ENCODE data around the gene UBL5. TPM values are rescaled to one million over a fixed set of nuclear protein-coding genes. Genes with fewer than 3 reads are reported as not detected.
"Not testable (repeated sequence)": the region's sequence is repeated elsewhere in the genome, so short reads cannot be mapped to it uniquely, and the experiment has no call there.

Gene UBL5
- total and polyA plus RNA-seq, 4 donors: 155 to 339 (median 205) TPM

GRCh38 chr19:9819596-9819909 is 8.2 kb upstream of the UBL5 start:
- no peaks in the 10 kb centered on the region for H3K36me3 ChIP-seq (ENCODE audit: control insufficient read depth in 4 of 4, insufficient read depth in 3 of 4, low read depth in 1 of 4, low read length in 3 of 4)
- peaks cover 7 to 18% (median 16%) of the 10 kb centered on the region in 4 donors for H3K4me1 ChIP-seq (ENCODE audit: control insufficient read depth in 4 of 4, insufficient read depth in 4 of 4, low read length in 3 of 4)
- H3K4me3 ChIP-seq (ENCODE audit: low read depth in 1 of 3, low read length in 3 of 3): peak overlapping the region in 1 of 3 donors; percentile 17
- no peaks in the 10 kb centered on the region for H3K27me3 ChIP-seq (ENCODE audit: control insufficient read depth in 4 of 4, insufficient read depth in 4 of 4, low read length in 3 of 4)
- TF ChIP-seq, protein P1, sequence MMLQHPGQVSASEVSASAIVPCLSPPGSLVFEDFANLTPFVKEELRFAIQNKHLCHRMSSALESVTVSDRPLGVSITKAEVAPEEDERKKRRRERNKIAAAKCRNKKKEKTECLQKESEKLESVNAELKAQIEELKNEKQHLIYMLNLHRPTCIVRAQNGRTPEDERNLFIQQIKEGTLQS (IDR thresholded peaks at IDR 0.05): no peak
- H3K9me3 ChIP-seq (ENCODE audit: control insufficient read depth in 4 of 4, low read length in 3 of 4): no peaks in the 10 kb centered on the region
- H3K9ac ChIP-seq (ENCODE audit: low read depth in 1 of 2, low read length in 2 of 2): no peak overlapping the region
- H3K27ac ChIP-seq (ENCODE audit: low read depth in 1 of 2, low read length in 2 of 2): peak overlapping the region; percentile 17 to 91
- 2% methylated on average over 21 of the region's 21 CpGs for WGBS
- DNase-seq (ENCODE audit: low spot score): no peak

- H3K4me3 ChIP-seq (ENCODE audit: low read depth in 1 of 3, low read length in 3 of 3); H3K9ac ChIP-seq (ENCODE audit: low read depth in 1 of 2, low read length in 2 of 2); DNase-seq (ENCODE audit: low spot score); H3K27me3 ChIP-seq (ENCODE audit: control insufficient read depth in 4 of 4, insufficient read depth in 4 of 4, low read length in 3 of 4); H3K36me3 ChIP-seq (ENCODE audit: control insufficient read depth in 4 of 4, insufficient read depth in 3 of 4, low read depth in 1 of 4, low read length in 3 of 4); H3K9me3 ChIP-seq (ENCODE audit: control insufficient read depth in 4 of 4, low read length in 3 of 4): not testable (repeated sequence)
- WGBS: 95% methylated on average over 8 of the region's 8 CpGs
- peak overlapping the region in 1 of 2 donors; percentile 91 for H3K27ac ChIP-seq (ENCODE audit: low read depth in 1 of 2, low read length in 2 of 2)
- peaks cover 7 to 17% (median 16%) of the 10 kb centered on the region in 4 donors for H3K4me1 ChIP-seq (ENCODE audit: control insufficient read depth in 4 of 4, insufficient read depth in 4 of 4, low read length in 3 of 4)
Observed at GRCh38 chr19:9820034-9820433, 7.7 kb upstream of the UBL5 start.

DNA sequence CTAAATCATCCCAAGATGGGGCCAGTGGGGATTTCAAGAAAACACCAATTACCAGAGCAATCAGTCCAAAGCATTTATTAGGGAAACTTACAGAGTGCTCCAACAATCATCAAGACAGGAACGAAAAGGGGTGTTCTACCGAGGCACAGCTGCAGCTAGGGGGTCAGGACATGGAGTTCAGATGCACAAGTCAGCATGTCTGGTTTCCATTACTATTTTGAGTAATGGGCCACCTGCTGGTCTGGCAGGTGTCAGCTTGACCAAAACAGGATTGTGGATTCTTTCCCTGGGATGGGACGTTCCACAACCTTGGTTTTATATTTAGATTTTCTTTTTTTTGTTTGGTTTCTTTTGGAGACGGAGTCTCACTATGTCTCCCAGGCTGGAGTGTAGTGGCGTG is 3.9 kb upstream of the UBL5 start:
- Histone ChIP-seq H3K27ac (ENCODE audit: low read depth in 1 of 2, low read length in 2 of 2) (no peak overlapping the region), H3K27me3 (ENCODE audit: control insufficient read depth in 4 of 4, insufficient read depth in 4 of 4, low read length in 3 of 4) (no peaks in the 10 kb centered on the region), H3K36me3 (ENCODE audit: control insufficient read depth in 4 of 4, insufficient read depth in 3 of 4, low read depth in 1 of 4, low read length in 3 of 4) (no peaks in the 10 kb centered on the region), H3K9me3 (ENCODE audit: control insufficient read depth in 4 of 4, low read length in 3 of 4) (no peaks in the 10 kb centered on the region), H3K4me3 (ENCODE audit: low read depth in 1 of 3, low read length in 3 of 3) (no peak overlapping the region), H3K9ac (ENCODE audit: low read depth in 1 of 2, low read length in 2 of 2) (no peak overlapping the region), H3K4me1 (ENCODE audit: control insufficient read depth in 4 of 4, insufficient read depth in 4 of 4, low read length in 3 of 4) (peaks cover 2 to 23% (median 16%) of the 10 kb centered on the region in 4 donors)
- TF ChIP-seq, protein P1 (IDR thresholded peaks at IDR 0.05): no peak
- TF ChIP-seq FOXA2 (IDR thresholded peaks at IDR 0.05) (no peak), RXRA (IDR thresholded peaks at IDR 0.05) (no peak), GABPA (IDR thresholded peaks at IDR 0.05 in 1 of 2, conservative IDR thresholded peaks at IDR 0.05 in 1 of 2) (no peak), RAD21 (IDR thresholded peaks at IDR 0.05) (no peak), REST (IDR thresholded peaks at IDR 0.05) (no peak), YY1 (IDR thresholded peaks at IDR 0.05) (no peak), SP1 (IDR thresholded peaks at IDR 0.05) (no peak), EGR1 (IDR thresholded peaks at IDR 0.05; ENCODE audit: low read depth in 2 of 2) (no peak), JUND (IDR thresholded peaks at IDR 0.05) (no peak), NR2F2 (IDR thresholded peaks at IDR 0.05) (no peak), HNF4G (IDR thresholded peaks at IDR 0.05) (no peak), FOXA1 (IDR thresholded peaks at IDR 0.05) (no peak), HNF4A (conservative IDR thresholded peaks at IDR 0.05) (no peak), TAF1 (conservative IDR thresholded peaks at IDR 0.05) (no peak)
- TF ChIP-seq, protein P2, sequence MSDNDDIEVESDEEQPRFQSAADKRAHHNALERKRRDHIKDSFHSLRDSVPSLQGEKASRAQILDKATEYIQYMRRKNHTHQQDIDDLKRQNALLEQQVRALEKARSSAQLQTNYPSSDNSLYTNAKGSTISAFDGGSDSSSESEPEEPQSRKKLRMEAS (IDR thresholded peaks at IDR 0.05): no peak
- TF ChIP-seq, protein P3, sequence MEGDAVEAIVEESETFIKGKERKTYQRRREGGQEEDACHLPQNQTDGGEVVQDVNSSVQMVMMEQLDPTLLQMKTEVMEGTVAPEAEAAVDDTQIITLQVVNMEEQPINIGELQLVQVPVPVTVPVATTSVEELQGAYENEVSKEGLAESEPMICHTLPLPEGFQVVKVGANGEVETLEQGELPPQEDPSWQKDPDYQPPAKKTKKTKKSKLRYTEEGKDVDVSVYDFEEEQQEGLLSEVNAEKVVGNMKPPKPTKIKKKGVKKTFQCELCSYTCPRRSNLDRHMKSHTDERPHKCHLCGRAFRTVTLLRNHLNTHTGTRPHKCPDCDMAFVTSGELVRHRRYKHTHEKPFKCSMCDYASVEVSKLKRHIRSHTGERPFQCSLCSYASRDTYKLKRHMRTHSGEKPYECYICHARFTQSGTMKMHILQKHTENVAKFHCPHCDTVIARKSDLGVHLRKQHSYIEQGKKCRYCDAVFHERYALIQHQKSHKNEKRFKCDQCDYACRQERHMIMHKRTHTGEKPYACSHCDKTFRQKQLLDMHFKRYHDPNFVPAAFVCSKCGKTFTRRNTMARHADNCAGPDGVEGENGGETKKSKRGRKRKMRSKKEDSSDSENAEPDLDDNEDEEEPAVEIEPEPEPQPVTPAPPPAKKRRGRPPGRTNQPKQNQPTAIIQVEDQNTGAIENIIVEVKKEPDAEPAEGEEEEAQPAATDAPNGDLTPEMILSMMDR (IDR thresholded peaks at IDR 0.05; ENCODE audit: low read depth, low read length, missing input control): no peak
- DNase-seq (ENCODE audit: low spot score): no peak
- 93% methylated on average over 5 of the region's 5 CpGs for WGBS

Measured in liver (tissue), 9 donors.